ENCODE data around the gene GMDS. TPM values are rescaled to one million over a fixed set of nuclear protein-coding genes. Genes with fewer than 3 reads are reported as not detected.

The GMDS gene
- total and polyA plus RNA-seq, 2 of the 8 experiments (the other 6 are each of a cell fraction or from before 2014, with no cell fraction given) = 16.8 to 50.0 TPM

- TF ChIP-seq USF2 (IDR thresholded peaks at IDR 0.05; ENCODE audit: low read length) (no peak), RNF2 (IDR thresholded peaks at IDR 0.05; ENCODE audit: borderline replicate concordance, low read depth, low read length, missing control alignments, poor library complexity, severe bottlenecking) (no peak), SP1 (IDR thresholded peaks at IDR 0.05; ENCODE audit: low read depth, low read length) (no peak)
These were observed 609.9 kb downstream of the GMDS start (continued) for GRCh38 chr6:1635305-1636010.
